Liver (tissue), 9 donors: ENCODE measurements around the gene VWA2. TPM values are rescaled to one million over a fixed set of nuclear protein-coding genes. Genes with fewer than 3 reads are reported as not detected.

Source experiments
- DNase-seq: peaks from one replicate; pipeline ENCODE4 v3.0.0-alpha.2; 2017; ENCODE audit warnings: low spot score
- H3K27ac ChIP-seq, 2 donors: one replicate each; pipeline ENCODE4 v1.7.0; 2013; ENCODE audit warnings: inconsistent platforms in 2 of 2, low read length in 2 of 2, control low read depth in 1 of 2, low read depth in 1 of 2, mild to moderate bottlenecking in 1 of 2
- H3K27me3 ChIP-seq, 4 donors: one replicate each; pipeline versions ENCODE4 v1.6.1 to v1.7.0; 2013; ENCODE audit warnings: low read length in 3 of 4, inconsistent platforms in 1 of 4, mild to moderate bottlenecking in 1 of 4, moderate library complexity in 1 of 4; ENCODE audit not compliant: control insufficient read depth in 4 of 4, insufficient read depth in 4 of 4
- H3K36me3 ChIP-seq, 4 donors: one replicate each; pipeline versions ENCODE4 v1.6.1 to v1.7.0; 2013; ENCODE audit warnings: low read length in 3 of 4, mild to moderate bottlenecking in 3 of 4, low read depth in 1 of 4, moderate library complexity in 1 of 4; ENCODE audit not compliant: control insufficient read depth in 4 of 4, insufficient read depth in 3 of 4
- H3K4me1 ChIP-seq, 4 donors: one replicate each; pipeline versions ENCODE4 v1.6.1 to v1.7.0; 2013; ENCODE audit warnings: low read length in 3 of 4, mild to moderate bottlenecking in 3 of 4, moderate library complexity in 1 of 4; ENCODE audit not compliant: control insufficient read depth in 4 of 4, insufficient read depth in 4 of 4
- H3K4me3 ChIP-seq, 3 donors: one replicate each; pipeline versions ENCODE4 v1.6.1 to v1.7.0; 2013; ENCODE audit warnings: low read length in 3 of 3, control low read depth in 1 of 3, low read depth in 1 of 3, mild to moderate bottlenecking in 1 of 3
- H3K9ac ChIP-seq, 2 donors: one replicate each; pipeline ENCODE4 v1.7.0; 2013; ENCODE audit warnings: low read length in 2 of 2, mild to moderate bottlenecking in 2 of 2, moderate library complexity in 2 of 2, control low read depth in 1 of 2, low read depth in 1 of 2
- H3K9me3 ChIP-seq, 4 donors: one replicate each; pipeline versions ENCODE4 v1.6.1 to v1.7.0; 2013; ENCODE audit warnings: low read length in 3 of 4; ENCODE audit not compliant: control insufficient read depth in 4 of 4
- CTCF ChIP-seq: fragments of 150-350 bp; IDR thresholded peaks from 2 replicates; pipeline ENCODE4 v1.5.1; 2017; ENCODE audit warnings: improper control_type of control experiment, low read depth, low read length; ENCODE audit not compliant: missing input control
- EGR1 ChIP-seq, 2 donors: IDR thresholded peaks; 2 replicates each; pipeline ENCODE4 v1.6.1; 2016 to 2018; ENCODE audit warnings: antibody characterized with exemption in 2 of 2, low read depth in 2 of 2
- GABPA ChIP-seq, 2 donors: IDR thresholded peaks in 1 of 2; conservative IDR thresholded peaks in 1 of 2; 2 replicates each; pipeline ENCODE4 v1.6.1; 2016; ENCODE audit warnings: antibody characterized with exemption in 2 of 2, mild to moderate bottlenecking in 1 of 2, moderate library complexity in 1 of 2
- HNF4G ChIP-seq: IDR thresholded peaks from 2 replicates; pipeline ENCODE4 v1.6.1; 2016; ENCODE audit warnings: antibody characterized with exemption
- JUND ChIP-seq, 2 donors: IDR thresholded peaks; 2 replicates each; pipeline ENCODE4 v1.6.1; 2016; ENCODE audit warnings: antibody characterized with exemption in 2 of 2
- NR2F2 ChIP-seq: IDR thresholded peaks from 2 replicates; pipeline ENCODE4 v1.6.1; 2016; ENCODE audit warnings: antibody characterized with exemption
- RAD21 ChIP-seq, 2 donors: IDR thresholded peaks; 2 replicates each; pipeline ENCODE4 v1.6.1; 2016; ENCODE audit warnings: antibody characterized with exemption in 2 of 2, mild to moderate bottlenecking in 2 of 2
- RXRA ChIP-seq, 2 donors: IDR thresholded peaks; 2 replicates each; pipeline ENCODE4 v1.6.1; 2017 to 2018; ENCODE audit warnings: antibody characterized with exemption in 2 of 2, mild to moderate bottlenecking in 1 of 2
- SP1 ChIP-seq: IDR thresholded peaks from 2 replicates; pipeline ENCODE4 v1.6.1; 2018; ENCODE audit warnings: antibody characterized with exemption, mild to moderate bottlenecking
- TAF1 ChIP-seq: conservative IDR thresholded peaks from 2 replicates; pipeline ENCODE4 v1.6.1; 2016; ENCODE audit warnings: antibody characterized with exemption, mild to moderate bottlenecking
- YY1 ChIP-seq: IDR thresholded peaks from 2 replicates; pipeline ENCODE4 v1.6.1; 2016; ENCODE audit warnings: antibody characterized with exemption, mild to moderate bottlenecking
- ZBTB33 ChIP-seq: IDR thresholded peaks from 2 replicates; pipeline ENCODE4 v1.6.1; 2016; ENCODE audit warnings: antibody characterized with exemption
- WGBS: extraction: QIAGEN DNeasy Blood & Tissue Kit; methylation state at CpG from one replicate; pipeline ENCODE4 v1.1.7; 2013; 5-methylcytosine and 5-hydroxymethylcytosine counted together
- polyA plus RNA-seq, 2 donors: library from polyadenylated mRNA; stranded (reverse) in 1 of 2; unstranded in 1 of 2; fragments of 200-250 nt in 1 of 2; fragments of >200 nt in 1 of 2; fragmentation: Nextera tagmentation in 1 of 2; extraction: Ambion mirVana in 1 of 2; gene quantifications; one replicate each; pipeline versions ENCODE4 v1.2.1 to v1.2.3, GENCODE V29; 2013 to 2015
- total RNA-seq, 2 donors: library from RNA; depleted of rRNA; stranded (reverse); fragments of >200 nt; gene quantifications; one replicate each; pipeline ENCODE4 v1.2.3, GENCODE V29; 2014
- TF ChIP-seq, protein P1 (sequence below): IDR thresholded peaks from 2 replicates; pipeline ENCODE4 v1.6.1; 2016; ENCODE audit warnings: antibody characterized with exemption, mild to moderate bottlenecking
- TF ChIP-seq, protein P2 (sequence below): IDR thresholded peaks from 2 replicates; pipeline ENCODE4 v1.6.1; 2016; ENCODE audit warnings: antibody characterized with exemption
- donor health status: healthy.
- donor health status: healthy.
- donor health status: healthy.
- donor health status: healthy.
- donor health status: healthy.

The VWA2 gene
- total and polyA plus RNA-seq, 4 donors: 0.05 to 0.25 TPM; not detected in 2

- no peaks in the 10 kb centered on the region for H3K36me3 ChIP-seq
- DNase-seq: no peak
- no peaks in the 10 kb centered on the region for H3K4me1 ChIP-seq
- no peaks in the 10 kb centered on the region for H3K27me3 ChIP-seq
- TF ChIP-seq, protein P1, sequence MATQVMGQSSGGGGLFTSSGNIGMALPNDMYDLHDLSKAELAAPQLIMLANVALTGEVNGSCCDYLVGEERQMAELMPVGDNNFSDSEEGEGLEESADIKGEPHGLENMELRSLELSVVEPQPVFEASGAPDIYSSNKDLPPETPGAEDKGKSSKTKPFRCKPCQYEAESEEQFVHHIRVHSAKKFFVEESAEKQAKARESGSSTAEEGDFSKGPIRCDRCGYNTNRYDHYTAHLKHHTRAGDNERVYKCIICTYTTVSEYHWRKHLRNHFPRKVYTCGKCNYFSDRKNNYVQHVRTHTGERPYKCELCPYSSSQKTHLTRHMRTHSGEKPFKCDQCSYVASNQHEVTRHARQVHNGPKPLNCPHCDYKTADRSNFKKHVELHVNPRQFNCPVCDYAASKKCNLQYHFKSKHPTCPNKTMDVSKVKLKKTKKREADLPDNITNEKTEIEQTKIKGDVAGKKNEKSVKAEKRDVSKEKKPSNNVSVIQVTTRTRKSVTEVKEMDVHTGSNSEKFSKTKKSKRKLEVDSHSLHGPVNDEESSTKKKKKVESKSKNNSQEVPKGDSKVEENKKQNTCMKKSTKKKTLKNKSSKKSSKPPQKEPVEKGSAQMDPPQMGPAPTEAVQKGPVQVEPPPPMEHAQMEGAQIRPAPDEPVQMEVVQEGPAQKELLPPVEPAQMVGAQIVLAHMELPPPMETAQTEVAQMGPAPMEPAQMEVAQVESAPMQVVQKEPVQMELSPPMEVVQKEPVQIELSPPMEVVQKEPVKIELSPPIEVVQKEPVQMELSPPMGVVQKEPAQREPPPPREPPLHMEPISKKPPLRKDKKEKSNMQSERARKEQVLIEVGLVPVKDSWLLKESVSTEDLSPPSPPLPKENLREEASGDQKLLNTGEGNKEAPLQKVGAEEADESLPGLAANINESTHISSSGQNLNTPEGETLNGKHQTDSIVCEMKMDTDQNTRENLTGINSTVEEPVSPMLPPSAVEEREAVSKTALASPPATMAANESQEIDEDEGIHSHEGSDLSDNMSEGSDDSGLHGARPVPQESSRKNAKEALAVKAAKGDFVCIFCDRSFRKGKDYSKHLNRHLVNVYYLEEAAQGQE: no peak
- TF ChIP-seq GABPA (IDR thresholded peaks at IDR 0.05 in 1 of 2, conservative IDR thresholded peaks at IDR 0.05 in 1 of 2) (no peak), YY1 (no peak), JUND (IDR thresholded peaks at IDR 0.05) (no peak), ZBTB33 (no peak), TAF1 (no peak)
- TF ChIP-seq, protein P2, sequence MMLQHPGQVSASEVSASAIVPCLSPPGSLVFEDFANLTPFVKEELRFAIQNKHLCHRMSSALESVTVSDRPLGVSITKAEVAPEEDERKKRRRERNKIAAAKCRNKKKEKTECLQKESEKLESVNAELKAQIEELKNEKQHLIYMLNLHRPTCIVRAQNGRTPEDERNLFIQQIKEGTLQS: no peak
- H3K9me3 ChIP-seq: peaks cover under 1 to 7% (median 7%) of the 10 kb centered on the region in 4 donors
- H3K27ac ChIP-seq: no peak overlapping the region
- WGBS: 87% methylated on average over 7 of the region's 7 CpGs
- H3K4me3 ChIP-seq: no peak overlapping the region
- no peak overlapping the region for H3K9ac ChIP-seq
Measured at GRCh38 chr10:114291076-114291475, 52.0 kb downstream of the VWA2 start.

DNA sequence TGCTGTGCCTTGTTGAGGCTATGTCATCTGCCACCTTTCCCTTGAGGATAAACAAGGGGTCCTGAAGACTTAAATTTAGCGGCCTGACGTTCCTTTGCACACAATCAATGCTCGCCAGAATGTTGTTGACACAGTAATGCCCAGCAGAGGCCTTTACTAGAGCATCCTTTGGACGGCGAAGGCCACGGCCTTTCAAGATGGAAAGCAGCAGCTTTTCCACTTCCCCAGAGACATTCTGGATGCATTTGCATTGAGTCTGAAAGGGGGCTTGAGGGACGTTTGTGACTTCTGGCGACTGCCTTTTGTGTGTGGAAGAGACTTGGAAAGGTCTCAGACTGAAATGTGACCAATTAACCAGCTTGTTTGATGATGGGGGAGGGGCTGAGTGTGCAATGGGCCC is 52.5 kb downstream of the VWA2 start:
- no peak for DNase-seq
- WGBS: 76% methylated on average over 8 of the region's 8 CpGs
- H3K27ac ChIP-seq: no peak overlapping the region
- no peak overlapping the region for H3K9ac ChIP-seq
- no peaks in the 10 kb centered on the region for H3K36me3 ChIP-seq
- H3K27me3 ChIP-seq: no peaks in the 10 kb centered on the region
- H3K4me1 ChIP-seq: no peaks in the 10 kb centered on the region
- H3K9me3 ChIP-seq: peaks cover 2 to 9% (median 8%) of the 10 kb centered on the region in 4 donors
- no peak for TF ChIP-seq RXRA (IDR thresholded peaks at IDR 0.05)
- no peak overlapping the region for H3K4me3 ChIP-seq

DNA sequence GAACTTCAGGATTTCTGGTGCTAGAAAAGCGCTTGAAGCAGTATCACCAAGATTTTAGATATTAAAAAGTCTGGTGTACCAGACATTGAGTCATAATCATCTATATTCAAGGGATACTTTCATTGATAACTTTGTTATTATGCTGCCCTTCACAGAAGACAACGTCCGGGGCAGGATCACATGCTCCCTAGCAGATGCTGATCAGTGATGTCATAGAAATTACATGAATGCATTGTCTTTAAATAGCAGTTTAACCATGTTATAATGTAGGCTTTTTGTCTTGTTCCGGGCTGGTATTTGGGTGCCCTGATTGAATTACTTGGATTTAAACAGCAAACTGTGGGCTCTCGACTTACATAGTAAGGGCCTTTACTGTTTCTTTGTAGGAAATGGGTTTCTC is 54.0 kb downstream of the VWA2 start:
- TF ChIP-seq SP1 (no peak), ZBTB33 (no peak), NR2F2 (no peak), CTCF (no peak), RAD21 (IDR thresholded peaks at IDR 0.05) (no peak), HNF4G (no peak), EGR1 (IDR thresholded peaks at IDR 0.05; ENCODE audit: low read depth in 2 of 2) (no peak)
- TF ChIP-seq, protein P2: no peak
- H3K4me3 ChIP-seq: no peak overlapping the region
- no peak overlapping the region for H3K9ac ChIP-seq
- no peak for DNase-seq
- H3K4me1 ChIP-seq: no peaks in the 10 kb centered on the region
- no peaks in the 10 kb centered on the region for H3K36me3 ChIP-seq
- WGBS: 76% methylated on average over 5 of the region's 5 CpGs
- H3K9me3 ChIP-seq: peaks cover 2 to 9% (median 8%) of the 10 kb centered on the region in 4 donors
- no peak overlapping the region for H3K27ac ChIP-seq
- H3K27me3 ChIP-seq: no peaks in the 10 kb centered on the region
